Neural progenitor cell (in vitro differentiated cells): ENCODE data around the gene TFCP2. TPM values are rescaled to one million over a fixed set of nuclear protein-coding genes. Genes with fewer than 3 reads are reported as not detected.

Source experiments
- DNase-seq: peaks from one replicate; pipeline ENCODE4 v3.0.0-alpha.2; 2016; ENCODE audit warnings: low spot score
- H2AFZ ChIP-seq: fragments of 200-600 bp; sonication (generic); replicated peaks from 2 replicates; pipeline ENCODE4 v1.6.1; 2016; ENCODE audit warnings: antibody characterized with exemption
- H3F3A ChIP-seq: fragments of 200-600 bp; sonication (generic); 2 replicates; pipeline ENCODE4 v1.6.1; 2016; ENCODE audit warnings: antibody characterized with exemption, low read depth
- H3K27ac ChIP-seq: fragments of 200-600 bp; sonication (generic); 2 replicates; pipeline ENCODE4 v1.5.1; 2016; ENCODE audit warnings: mild to moderate bottlenecking
- H3K27me3 ChIP-seq: fragments of 200-600 bp; sonication (generic); 2 replicates; pipeline ENCODE4 v1.6.1; 2016; ENCODE audit warnings: mild to moderate bottlenecking, moderate library complexity
- H3K36me3 ChIP-seq: fragments of 200-600 bp; sonication (generic); 2 replicates; pipeline ENCODE4 v1.5.1; 2016
- H3K4me1 ChIP-seq: fragments of 200-600 bp; sonication (generic); 2 replicates; pipeline ENCODE4 v1.6.1; 2016; ENCODE audit warnings: mixed run types
- H3K4me2 ChIP-seq: fragments of 200-600 bp; sonication (generic); 2 replicates; pipeline ENCODE4 v1.6.1; 2016
- H3K4me3 ChIP-seq: fragments of 200-600 bp; sonication (generic); 2 replicates; pipeline ENCODE4 v1.5.1; 2016
- H3K79me2 ChIP-seq: fragments of 200-600 bp; sonication (generic); 2 replicates; pipeline ENCODE4 v1.6.1; 2016; ENCODE audit warnings: low read depth
- H3K9ac ChIP-seq: fragments of 200-600 bp; sonication (generic); 2 replicates; pipeline ENCODE4 v1.6.1; 2016
- H3K9me3 ChIP-seq: fragments of 200-600 bp; sonication (generic); 2 replicates; pipeline ENCODE4 v1.5.1; 2016; ENCODE audit warnings: low read depth
- H4K20me1 ChIP-seq: fragments of 200-600 bp; sonication (generic); 2 replicates; pipeline ENCODE4 v1.6.1; 2016; ENCODE audit warnings: low read depth
- H3K27ac Mint-ChIP-seq: 3 replicates; pipeline ENCODE4 v1.8.0; 2021; ENCODE audit warnings: mixed read lengths
- H3K27me3 Mint-ChIP-seq: 2 replicates; pipeline ENCODE4 v1.8.0; 2022; ENCODE audit warnings: low read depth, mild to moderate bottlenecking, inconsistent platforms, moderate library complexity, mixed read lengths; ENCODE audit not compliant: insufficient read depth
- H3K36me3 Mint-ChIP-seq: 3 replicates; pipeline ENCODE4 v1.8.0; 2021; ENCODE audit warnings: mixed read lengths
- H3K4me1 Mint-ChIP-seq: 3 replicates; pipeline ENCODE4 v1.8.0; 2021; ENCODE audit warnings: mixed read lengths
- H3K4me3 Mint-ChIP-seq: 3 replicates; pipeline ENCODE4 v1.8.0; 2021; ENCODE audit warnings: mild to moderate bottlenecking, moderate library complexity, mixed read lengths
- H3K9me3 Mint-ChIP-seq: 3 replicates; pipeline ENCODE4 v1.8.0; 2020; ENCODE audit warnings: mixed read lengths
- CTCF ChIP-seq: fragments of 200-600 bp; sonication (generic); IDR thresholded peaks from 2 replicates; pipeline ENCODE4 v1.5.1; 2017; ENCODE audit warnings: antibody characterized with exemption, mild to moderate bottlenecking
- EZH2 ChIP-seq: fragments of 200-600 bp; sonication (generic); IDR thresholded peaks from 2 replicates; pipeline ENCODE4 v1.6.1; 2017; ENCODE audit warnings: antibody characterized with exemption, mild to moderate bottlenecking, moderate library complexity
- EZH2phosphoT487 ChIP-seq: fragments of 200-600 bp; sonication (generic); IDR thresholded peaks from 2 replicates; pipeline ENCODE4 v1.6.1; 2017; ENCODE audit warnings: antibody characterized with exemption
- total RNA-seq: library from RNA; depleted of rRNA; stranded (reverse); fragments of >200 nt; gene quantifications from 2 replicates; pipeline ENCODE4 v1.2.3, GENCODE V29; 2015; ENCODE audit warnings: low replicate concordance

TFCP2 gene
- total RNA-seq, 1 donor from 2014 or later: 28.8 TPM

DNA sequence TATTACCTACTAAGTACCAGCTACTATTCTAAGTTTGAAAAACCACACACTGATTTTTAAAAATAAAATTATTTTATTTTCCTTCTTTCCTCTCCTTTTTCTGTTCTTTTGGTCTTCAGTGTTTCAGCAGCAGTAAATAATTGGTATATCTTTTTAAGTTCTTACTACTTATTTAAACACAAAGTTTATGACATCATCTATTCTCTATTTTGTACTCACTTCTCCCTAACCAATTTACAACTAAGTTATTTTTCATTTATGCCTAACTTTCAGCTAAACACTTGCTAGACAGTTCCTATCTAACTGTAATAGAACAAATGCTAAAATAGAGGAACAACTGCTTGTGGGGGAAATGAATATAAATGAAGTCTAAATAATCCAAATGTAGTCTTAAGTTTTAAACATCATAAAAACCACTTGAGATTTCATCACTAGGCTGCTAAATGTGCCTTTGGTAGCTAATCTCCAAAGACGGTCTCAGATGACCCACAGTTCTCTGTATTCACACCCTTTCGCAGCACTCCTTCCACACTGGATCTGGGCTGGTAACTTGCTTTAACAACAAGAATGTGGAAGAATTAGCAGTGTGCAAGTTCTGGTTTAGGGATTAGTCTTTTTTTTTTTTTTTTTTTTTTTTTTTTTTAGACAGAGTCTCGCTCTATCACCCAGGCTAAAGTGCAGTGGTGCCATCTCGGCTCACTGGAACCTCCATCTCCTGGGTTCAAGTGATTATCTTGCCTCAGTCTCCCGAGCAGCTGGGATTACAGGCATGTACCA, 41.0 kb downstream of the TFCP2 start:
- no peak overlapping the region for H3K4me3 Mint-ChIP-seq
- H3K27me3 Mint-ChIP-seq: peaks cover 2% of the 10 kb centered on the region

GRCh38 chr12:51128919-51129318, 44.0 kb downstream of the TFCP2 start:
- H3K36me3 ChIP-seq: no peaks in the 10 kb centered on the region
- no peak overlapping the region for H3K4me3 ChIP-seq
- peaks cover 10% of the 10 kb centered on the region for H3K36me3 Mint-ChIP-seq
- H3K27ac Mint-ChIP-seq: no peak overlapping the region
- peaks cover 8% of the 10 kb centered on the region for H3K79me2 ChIP-seq
- H2AFZ ChIP-seq: no peak overlapping the region
- TF ChIP-seq EZH2phosphoT487: no peak
- TF ChIP-seq CTCF: no peak
- TF ChIP-seq EZH2: no peak
- no peaks in the 10 kb centered on the region for H3K9me3 Mint-ChIP-seq
- no peak overlapping the region for H3K9ac ChIP-seq
- no peak overlapping the region for H3K27ac ChIP-seq
- H3K4me1 Mint-ChIP-seq: peaks cover 7% of the 10 kb centered on the region
- H3K9me3 ChIP-seq: no peaks in the 10 kb centered on the region
- no peaks in the 10 kb centered on the region for H3F3A ChIP-seq
- H3K27me3 ChIP-seq: no peaks in the 10 kb centered on the region
- no peaks in the 10 kb centered on the region for H3K4me1 ChIP-seq
- H3K4me2 ChIP-seq: no peak overlapping the region
- DNase-seq: no peak
- H3K27me3 Mint-ChIP-seq: peaks cover 6% of the 10 kb centered on the region
- peaks cover 28% of the 10 kb centered on the region for H4K20me1 ChIP-seq
- no peak overlapping the region for H3K4me3 Mint-ChIP-seq

More for the DNA sequence above, 41.0 kb downstream of the TFCP2 start:
- Mint-ChIP-seq H3K9me3 (no peaks in the 10 kb centered on the region), H3K27ac (no peak overlapping the region), H3K36me3 (no peaks in the 10 kb centered on the region), H3K4me1 (peaks cover 3% of the 10 kb centered on the region)
- Histone ChIP-seq H3K9ac (no peak overlapping the region), H2AFZ (no peak overlapping the region), H3K9me3 (no peaks in the 10 kb centered on the region), H3F3A (no peaks in the 10 kb centered on the region), H3K79me2 (peaks cover 12% of the 10 kb centered on the region), H3K4me3 (no peak overlapping the region), H3K4me1 (no peaks in the 10 kb centered on the region), H3K4me2 (no peak overlapping the region), H3K36me3 (no peaks in the 10 kb centered on the region), H3K27me3 (no peaks in the 10 kb centered on the region), H3K27ac (no peak overlapping the region), H4K20me1 (peaks cover 17% of the 10 kb centered on the region)
- no peak for TF ChIP-seq CTCF
- TF ChIP-seq EZH2: no peak
- no peak for TF ChIP-seq EZH2phosphoT487
- DNase-seq: no peak

DNA sequence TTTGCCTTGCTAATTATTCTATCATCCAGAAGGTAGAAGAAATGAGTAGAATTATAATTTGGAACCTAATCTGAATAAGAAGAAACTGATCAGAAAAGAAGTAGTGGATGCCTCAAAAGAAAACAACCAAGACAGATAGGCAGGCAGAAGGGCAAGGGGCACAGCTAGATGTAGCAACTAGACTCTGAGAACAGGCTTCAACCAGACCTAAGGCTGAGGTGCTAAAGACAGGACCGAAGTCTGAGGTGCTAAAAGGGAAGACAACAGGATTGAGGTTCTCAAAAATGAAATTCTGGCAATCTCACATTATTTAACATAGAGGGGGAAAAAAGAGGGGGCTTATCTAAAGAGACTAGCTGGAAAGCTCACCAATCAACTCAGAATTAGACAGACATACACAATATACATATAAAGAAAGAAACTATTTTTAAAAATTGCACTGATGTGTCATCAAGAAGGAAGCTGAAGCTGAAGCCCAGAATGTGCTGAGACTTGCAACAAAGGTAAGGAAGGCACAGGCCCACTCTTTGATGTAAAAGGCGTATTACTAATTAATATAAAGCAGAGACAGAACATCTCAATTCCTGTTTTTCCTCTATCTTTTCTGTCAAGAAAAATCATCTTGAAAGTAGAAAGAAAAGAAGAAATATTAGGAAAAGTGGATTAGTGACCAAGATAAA, 45.7 kb downstream of the TFCP2 start:
- TF ChIP-seq EZH2: no peak
- TF ChIP-seq CTCF: no peak
- TF ChIP-seq EZH2phosphoT487: no peak
- Histone ChIP-seq H3K9me3 (no peaks in the 10 kb centered on the region), H3K9ac (no peak overlapping the region), H3K27me3 (no peaks in the 10 kb centered on the region), H3K4me1 (no peaks in the 10 kb centered on the region), H3K4me3 (no peak overlapping the region), H2AFZ (no peak overlapping the region), H3K27ac (no peak overlapping the region), H3F3A (no peaks in the 10 kb centered on the region), H3K79me2 (peaks cover 21% of the 10 kb centered on the region), H4K20me1 (peaks cover 23% of the 10 kb centered on the region), H3K4me2 (no peak overlapping the region), H3K36me3 (no peaks in the 10 kb centered on the region)
- Mint-ChIP-seq H3K4me1 (peaks cover 7% of the 10 kb centered on the region), H3K36me3 (peaks cover 10% of the 10 kb centered on the region), H3K27ac (no peak overlapping the region), H3K4me3 (no peak overlapping the region), H3K27me3 (peaks cover 6% of the 10 kb centered on the region), H3K9me3 (no peaks in the 10 kb centered on the region)
- no peak for DNase-seq
